Osteoblast (primary cell): Measurements from ENCODE around the gene A3GALT2. TPM values are rescaled to one million over a fixed set of nuclear protein-coding genes. Genes with fewer than 3 reads are reported as not detected.

Source experiments
- DNase-seq: peaks from one replicate; pipeline ENCODE4 v3.0.0; 2011; ENCODE audit warnings: low spot score, mixed read lengths; ENCODE audit not compliant: insufficient read length; ENCODE audit errors: missing footprints
- H2AFZ ChIP-seq: 2 replicates; pipeline ENCODE4 v1.6.0; 2011; ENCODE audit warnings: mild to moderate bottlenecking, low read length
- H3K27ac ChIP-seq: 2 replicates; pipeline ENCODE4 v1.5.1; 2011; ENCODE audit warnings: mild to moderate bottlenecking, low read depth, low read length, moderate library complexity
- H3K27me3 ChIP-seq: 2 replicates; pipeline ENCODE4 v1.6.0; 2012; ENCODE audit warnings: mild to moderate bottlenecking, control low read depth, inconsistent platforms, low read length, moderate library complexity; ENCODE audit not compliant: insufficient read depth
- H3K36me3 ChIP-seq: 2 replicates; pipeline ENCODE4 v1.5.1; 2011; ENCODE audit warnings: mild to moderate bottlenecking, low read length, control low read depth, moderate library complexity; ENCODE audit not compliant: insufficient read depth
- H3K4me1 ChIP-seq: 2 replicates; pipeline ENCODE4 v1.5.1; 2011; ENCODE audit warnings: mild to moderate bottlenecking, low read length, control low read depth, moderate library complexity; ENCODE audit not compliant: insufficient read depth
- H3K4me2 ChIP-seq: 2 replicates; pipeline ENCODE4 v1.6.0; 2011; ENCODE audit warnings: mild to moderate bottlenecking, low read length; ENCODE audit not compliant: insufficient read depth
- H3K4me3 ChIP-seq: fragments of 200-600 bp; sonication (generic); 3 replicates; pipeline ENCODE4 v1.5.1; 2012; ENCODE audit warnings: mild to moderate bottlenecking, low read length, inconsistent platforms; ENCODE audit not compliant: insufficient read depth
- H3K79me2 ChIP-seq: 2 replicates; pipeline ENCODE4 v1.6.0; 2012; ENCODE audit warnings: mild to moderate bottlenecking, low read length, control low read depth, inconsistent platforms; ENCODE audit not compliant: insufficient read depth
- H3K9me3 ChIP-seq: 2 replicates; pipeline ENCODE4 v1.5.1; 2011; ENCODE audit warnings: low read depth, low read length, control low read depth
- H4K20me1 ChIP-seq: 2 replicates; pipeline ENCODE4 v1.6.0; 2012; ENCODE audit warnings: mild to moderate bottlenecking, low read length, control low read depth; ENCODE audit not compliant: insufficient read depth
- total RNA-seq: library from RNA; depleted of rRNA; stranded (reverse); fragments of >200 nt; gene quantifications from 2 replicates; pipeline ENCODE4 v1.2.3, GENCODE V29; 2012
- TF ChIP-seq, protein P1 (sequence below): IDR thresholded peaks from 2 replicates; pipeline ENCODE4 v1.5.1; 2011; ENCODE audit warnings: mild to moderate bottlenecking, low read depth, low read length, moderate library complexity; ENCODE audit errors: extremely low read depth

The A3GALT2 gene
- total RNA-seq, 1 donor = not detected

DNA sequence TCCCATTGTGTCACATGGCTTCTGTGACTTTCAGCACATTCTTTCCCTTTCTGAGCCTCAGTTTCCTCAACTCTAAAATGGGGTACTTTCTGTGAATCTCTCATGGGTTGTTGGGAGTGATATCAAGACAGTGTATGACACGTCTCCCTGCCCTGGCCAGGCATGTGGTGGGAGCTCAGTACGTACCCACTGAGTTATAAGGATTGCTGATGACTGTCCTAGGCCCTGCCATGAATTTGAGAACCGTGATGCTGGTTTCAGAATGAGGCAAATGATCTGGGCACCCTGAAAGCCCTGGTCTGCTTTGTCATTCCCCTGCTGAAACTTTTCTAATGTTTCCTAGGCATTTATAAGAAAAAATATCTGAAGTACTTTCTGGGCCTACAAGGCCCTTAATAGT is 61.0 kb downstream of the A3GALT2 start:
- Histone ChIP-seq H3K4me1 (peaks cover 20% of the 10 kb centered on the region), H3K36me3 (peaks cover 5% of the 10 kb centered on the region), H3K4me3 (no peak overlapping the region), H3K27me3 (no peaks in the 10 kb centered on the region), H3K79me2 (peaks cover 71% of the 10 kb centered on the region), H4K20me1 (peaks cover 39% of the 10 kb centered on the region), H3K4me2 (no peak overlapping the region), H3K9me3 (no peaks in the 10 kb centered on the region), H3K27ac (no peak overlapping the region), H2AFZ (no peak overlapping the region)
- peak; percentile 43 for DNase-seq
- TF ChIP-seq, protein P1, sequence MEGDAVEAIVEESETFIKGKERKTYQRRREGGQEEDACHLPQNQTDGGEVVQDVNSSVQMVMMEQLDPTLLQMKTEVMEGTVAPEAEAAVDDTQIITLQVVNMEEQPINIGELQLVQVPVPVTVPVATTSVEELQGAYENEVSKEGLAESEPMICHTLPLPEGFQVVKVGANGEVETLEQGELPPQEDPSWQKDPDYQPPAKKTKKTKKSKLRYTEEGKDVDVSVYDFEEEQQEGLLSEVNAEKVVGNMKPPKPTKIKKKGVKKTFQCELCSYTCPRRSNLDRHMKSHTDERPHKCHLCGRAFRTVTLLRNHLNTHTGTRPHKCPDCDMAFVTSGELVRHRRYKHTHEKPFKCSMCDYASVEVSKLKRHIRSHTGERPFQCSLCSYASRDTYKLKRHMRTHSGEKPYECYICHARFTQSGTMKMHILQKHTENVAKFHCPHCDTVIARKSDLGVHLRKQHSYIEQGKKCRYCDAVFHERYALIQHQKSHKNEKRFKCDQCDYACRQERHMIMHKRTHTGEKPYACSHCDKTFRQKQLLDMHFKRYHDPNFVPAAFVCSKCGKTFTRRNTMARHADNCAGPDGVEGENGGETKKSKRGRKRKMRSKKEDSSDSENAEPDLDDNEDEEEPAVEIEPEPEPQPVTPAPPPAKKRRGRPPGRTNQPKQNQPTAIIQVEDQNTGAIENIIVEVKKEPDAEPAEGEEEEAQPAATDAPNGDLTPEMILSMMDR = no peak

DNA sequence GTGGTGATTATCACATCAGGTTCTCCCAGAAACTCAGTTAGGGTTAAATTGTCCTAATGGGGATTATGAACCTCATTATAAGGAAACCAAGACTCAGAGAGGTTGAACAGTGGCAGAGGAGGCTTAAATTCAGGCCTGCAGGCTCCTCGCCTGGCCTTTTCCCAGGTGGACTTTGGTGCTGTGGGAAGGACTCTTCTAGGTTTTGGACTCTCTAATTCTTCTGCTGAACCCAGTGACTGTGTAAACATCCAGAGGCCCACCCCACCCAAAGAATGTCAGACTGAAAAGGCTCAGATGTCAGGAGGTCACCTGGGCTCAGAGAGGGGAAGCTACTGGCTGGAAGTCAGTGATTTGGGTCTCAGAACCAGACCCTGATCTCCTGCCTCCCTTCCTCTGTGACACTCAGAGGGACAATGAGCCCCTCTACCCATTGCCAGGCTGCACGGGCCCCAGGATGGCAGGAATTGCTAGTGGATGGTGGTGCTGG is 62.1 kb downstream of the A3GALT2 start:
- Histone ChIP-seq H3K27me3 (no peaks in the 10 kb centered on the region), H2AFZ (no peak overlapping the region), H3K36me3 (peaks cover 5% of the 10 kb centered on the region), H3K4me3 (no peak overlapping the region), H3K79me2 (peaks cover 60% of the 10 kb centered on the region), H4K20me1 (peaks cover 28% of the 10 kb centered on the region), H3K27ac (no peak overlapping the region), H3K9me3 (no peaks in the 10 kb centered on the region), H3K4me2 (no peak overlapping the region), H3K4me1 (peaks cover 20% of the 10 kb centered on the region)
- TF ChIP-seq, protein P1 = no peak
- peak; percentile 77 for DNase-seq

DNA sequence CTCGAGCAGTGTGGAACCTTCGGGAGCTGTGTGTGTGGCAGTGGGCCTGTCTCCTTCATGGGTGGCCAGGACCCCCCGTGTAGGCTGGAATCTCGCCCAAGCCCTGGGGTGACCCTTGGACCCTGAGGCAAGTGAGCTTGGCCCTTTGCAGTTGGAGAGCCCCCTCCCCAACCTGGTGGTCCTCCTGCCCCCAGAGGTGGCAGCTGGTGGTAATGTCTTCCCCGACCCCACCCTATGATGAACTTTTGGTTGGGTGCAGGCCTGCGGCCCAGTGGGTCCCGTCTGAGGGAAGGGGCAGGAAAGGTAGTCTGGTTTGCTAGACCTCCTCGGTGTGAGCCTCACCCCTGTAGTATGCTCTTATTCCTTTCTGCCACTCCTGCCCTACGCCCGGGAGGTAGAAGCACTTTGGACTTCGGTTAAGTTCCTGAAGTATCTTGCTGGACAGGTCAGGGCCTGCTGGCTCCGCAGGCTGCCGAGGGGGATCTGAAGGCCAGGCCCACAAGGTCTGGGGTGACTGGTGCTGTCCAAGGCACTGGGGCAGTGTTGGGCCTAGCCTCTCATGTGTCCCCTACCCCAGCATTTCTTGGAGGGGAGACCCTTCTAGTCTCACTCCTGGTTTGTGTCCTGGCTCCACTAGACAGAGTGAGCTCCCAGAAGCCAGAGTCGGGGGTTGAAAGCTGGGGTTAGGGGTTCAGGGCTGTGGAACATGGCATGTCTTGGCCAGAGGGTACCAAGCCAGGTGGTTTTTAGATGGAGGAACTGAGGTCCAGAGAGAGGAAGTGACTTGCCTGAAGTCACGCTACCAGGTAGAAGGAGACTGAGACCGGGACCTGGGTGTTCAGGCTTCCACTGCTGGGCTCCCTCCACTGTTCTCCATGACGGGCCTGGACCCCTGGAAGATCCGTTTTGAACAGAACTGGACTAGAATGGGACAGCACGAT is 62.9 kb downstream of the A3GALT2 start:
- Histone ChIP-seq H3K4me3 (peak overlapping the region; percentile 84), H3K27me3 (no peaks in the 10 kb centered on the region), H3K9me3 (no peaks in the 10 kb centered on the region), H3K4me1 (peaks cover 20% of the 10 kb centered on the region), H2AFZ (peak overlapping the region; percentile 77), H3K4me2 (peak overlapping the region; percentile 90), H3K27ac (peak overlapping the region; percentile 86), H4K20me1 (peaks cover 24% of the 10 kb centered on the region), H3K79me2 (peaks cover 54% of the 10 kb centered on the region), H3K36me3 (peaks cover 3% of the 10 kb centered on the region)
- TF ChIP-seq, protein P1 = no peak
- DNase-seq = peak; percentile 87

DNA sequence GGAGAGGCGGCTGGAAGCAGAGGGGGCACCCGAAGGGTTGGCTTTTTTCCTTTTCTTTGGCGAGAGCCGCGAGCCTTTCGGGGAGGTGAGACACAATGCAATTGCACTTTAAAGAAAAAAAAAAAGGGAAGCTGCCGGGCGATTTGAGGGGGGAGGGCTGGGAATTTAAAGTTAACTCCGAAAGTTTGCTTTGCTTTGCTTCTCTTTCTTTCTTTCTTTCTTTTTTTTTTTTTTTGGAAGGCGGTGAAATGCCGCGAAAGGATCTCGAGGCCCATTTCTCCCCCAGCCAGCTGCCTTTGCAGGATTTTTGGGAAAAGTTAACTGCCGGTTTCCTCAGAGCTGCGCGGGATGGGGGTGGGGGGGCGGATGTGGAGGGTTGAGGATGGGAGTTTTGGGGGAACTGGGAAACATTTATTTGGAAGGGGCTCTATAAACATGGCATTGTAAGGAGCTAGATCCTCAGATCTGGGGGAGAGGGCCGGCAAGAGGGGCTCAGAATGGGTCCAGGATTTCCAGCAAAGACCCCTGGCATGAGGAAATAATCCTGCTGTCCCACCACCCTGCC is 63.6 kb downstream of the A3GALT2 start:
- Histone ChIP-seq H4K20me1 (peaks cover 18% of the 10 kb centered on the region), H3K36me3 (no peaks in the 10 kb centered on the region), H3K4me3 (peak overlapping the region; percentile 84), H3K27ac (peak overlapping the region; percentile 86), H3K27me3 (no peaks in the 10 kb centered on the region), H2AFZ (peak overlapping the region; percentile 77), H3K4me2 (peak overlapping the region; percentile 90), H3K4me1 (peaks cover 20% of the 10 kb centered on the region), H3K9me3 (no peaks in the 10 kb centered on the region), H3K79me2 (peaks cover 48% of the 10 kb centered on the region)
- DNase-seq = peak; percentile 87
- TF ChIP-seq, protein P1 = no peak
